Stimulated activated CD8-positive, alpha-beta memory T cell treated with anti-CD3 and anti-CD28 coated beads, Interleukin-15, amount 100 ng/mL, for 4 hours (primary cell): ENCODE results near the gene LPP.

Source experiments
- DNase-seq, 2 donors: peaks; one replicate each; pipeline ENCODE4 v3.0.0-alpha.2; 2020; ENCODE audit warnings: low read depth in 2 of 2

The LPP gene

GRCh38 chr3:188135271-188135670 lies 18.7 kb upstream of the LPP start:
- no peak for DNase-seq

- DNase-seq, result no peak
These were observed 16.9 kb upstream of the LPP start for GRCh38 chr3:188137051-188137450.

GRCh38 chr3:188139466-188139865 lies 14.5 kb upstream of the LPP start:
- no peak for DNase-seq

GRCh38 chr3:188146219-188146618 lies 7.7 kb upstream of the LPP start:
- DNase-seq, result no peak

- no peak for DNase-seq
These were observed 6.2 kb upstream of the LPP start for GRCh38 chr3:188147782-188148181.

GRCh38 chr3:188148318-188148717 lies 5.6 kb upstream of the LPP start:
- DNase-seq, result no peak

GRCh38 chr3:188149587-188149986 lies 4.4 kb upstream of the LPP start:
- DNase-seq, result no peak

- no peak for DNase-seq
These were observed 3.0 kb upstream of the LPP start for GRCh38 chr3:188150982-188151381.

GRCh38 chr3:188151438-188151837 lies 2.5 kb upstream of the LPP start:
- DNase-seq, result no peak

- DNase-seq, result no peak
These were observed 1.1 kb upstream of the LPP start for GRCh38 chr3:188152660-188153436.

- DNase-seq, result no peak
These were observed 432 bp upstream of the LPP start for GRCh38 chr3:188153437-188154013.

GRCh38 chr3:188154809-188155574 lies 1.0 kb downstream of the LPP start:
- DNase-seq, result no peak

GRCh38 chr3:188156056-188156455 lies 2.1 kb downstream of the LPP start:
- DNase-seq, result no peak

- DNase-seq, result no peak
These were observed 3.5 kb downstream of the LPP start for GRCh38 chr3:188157407-188157806.

- no peak for DNase-seq
These were observed 4.0 kb downstream of the LPP start for GRCh38 chr3:188157971-188158370.

- no peak for DNase-seq
These were observed 4.9 kb downstream of the LPP start for GRCh38 chr3:188158731-188159310.

GRCh38 chr3:188160751-188161150 lies 6.8 kb downstream of the LPP start:
- no peak for DNase-seq

- no peak for DNase-seq
These were observed 10.3 kb downstream of the LPP start for GRCh38 chr3:188164248-188164687.

GRCh38 chr3:188165596-188165995 lies 11.6 kb downstream of the LPP start:
- DNase-seq, result no peak

GRCh38 chr3:188166441-188166840 lies 12.5 kb downstream of the LPP start:
- no peak for DNase-seq

- DNase-seq, result no peak
These were observed 14.2 kb downstream of the LPP start for GRCh38 chr3:188168186-188168585.

- DNase-seq, result no peak
These were observed 14.7 kb downstream of the LPP start for GRCh38 chr3:188168648-188169047.
